GM21367 (cell line): ENCODE measurements around the gene FRG2.
"Not testable (repeated sequence)": the region's sequence is repeated elsewhere in the genome, so short reads cannot be mapped to it uniquely, and the experiment has no call there.

ENCODE experiments used
- ATAC-seq: cut with Tn5 transposase; IDR thresholded peaks from one replicate; pipeline ENCODE4 v1.9.1; 2021; ENCODE audit not compliant: unreplicated experiment

Gene FRG2

DNA sequence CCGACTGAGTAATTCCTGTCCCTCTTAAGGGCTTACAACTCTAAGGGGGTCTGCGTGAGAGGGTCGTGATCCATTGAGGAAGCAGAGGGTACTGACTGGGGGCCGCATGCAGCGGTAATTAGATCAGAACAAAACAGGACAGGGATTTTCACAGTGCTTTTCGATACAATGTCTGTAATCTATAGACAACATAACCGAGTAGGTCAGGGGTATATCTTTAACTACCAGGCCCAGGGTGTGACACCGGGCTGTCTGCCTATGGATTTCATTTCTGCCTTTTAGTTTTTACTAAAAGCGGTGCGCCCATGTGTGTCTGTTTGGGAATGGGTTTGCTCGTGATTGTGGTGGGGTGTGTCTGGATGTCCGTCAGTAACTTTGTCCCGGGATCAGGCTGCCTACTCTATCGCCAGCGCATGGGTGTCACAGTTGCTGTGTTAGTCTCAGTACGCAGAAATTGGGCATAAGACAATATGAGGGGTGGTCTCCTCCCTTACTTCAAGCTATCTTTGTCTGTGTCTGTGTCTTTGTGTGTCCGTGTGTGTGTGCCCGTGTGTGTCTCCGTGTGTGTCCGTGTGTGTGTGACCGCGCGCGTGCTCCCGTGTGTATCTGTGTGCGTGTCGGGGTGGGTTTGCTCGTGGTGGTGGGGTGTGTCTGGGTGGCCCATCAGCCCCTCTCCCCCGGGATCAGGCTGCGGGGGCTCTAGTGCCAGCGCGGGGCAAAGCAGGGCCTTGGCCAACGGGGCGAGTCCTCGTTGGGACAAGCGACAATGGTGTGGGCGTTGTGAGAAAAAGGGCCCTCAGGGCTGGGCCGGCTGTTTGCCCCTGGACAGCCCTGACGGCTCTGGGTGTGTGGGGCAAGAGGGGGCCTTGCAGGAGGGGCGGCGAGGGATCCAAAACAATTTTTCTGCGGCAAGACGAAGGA is 10.4 kb downstream of the FRG2 start:
- no peak for ATAC-seq

DNA sequence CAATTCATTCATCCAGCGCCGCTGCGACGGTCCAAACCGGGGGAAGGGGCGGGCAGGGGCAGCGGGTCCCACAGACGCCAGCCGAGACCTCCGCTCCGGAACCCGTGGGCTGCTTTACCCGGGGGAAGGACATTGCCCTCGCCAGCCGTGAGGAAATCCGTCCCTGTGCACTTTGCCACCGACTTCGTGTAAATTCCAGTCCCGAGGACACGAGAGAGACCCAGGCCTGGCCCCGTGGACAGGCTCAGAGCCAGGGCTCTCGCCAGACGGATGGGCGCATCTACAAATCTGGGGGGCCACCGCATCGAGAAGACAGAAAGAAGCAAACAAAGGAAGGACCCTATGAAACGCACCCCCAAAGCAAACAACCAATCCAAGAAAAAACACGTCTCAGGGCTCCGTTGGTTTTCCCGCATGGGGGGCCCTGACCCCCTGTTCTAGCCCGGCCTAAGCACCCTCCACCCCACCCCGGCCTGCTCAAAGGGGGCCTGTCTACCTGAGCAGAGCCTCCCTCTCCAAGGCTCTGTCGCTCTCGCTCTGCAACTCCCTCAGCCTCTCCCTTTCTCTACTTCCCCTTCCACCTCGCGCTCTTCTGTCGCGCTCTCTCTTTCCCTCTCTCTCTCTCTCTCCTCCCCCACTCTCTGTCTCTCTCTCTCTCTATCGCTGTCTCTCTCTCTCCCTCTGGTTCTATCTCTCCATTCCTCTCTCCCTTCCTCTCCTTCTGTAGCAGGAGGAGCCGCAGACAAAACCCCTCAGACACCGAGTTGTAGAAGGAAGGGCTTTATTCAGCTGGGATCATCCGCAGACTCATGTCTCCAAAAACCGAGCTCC is 11.3 kb downstream of the FRG2 start:
- no peak for ATAC-seq

DNA sequence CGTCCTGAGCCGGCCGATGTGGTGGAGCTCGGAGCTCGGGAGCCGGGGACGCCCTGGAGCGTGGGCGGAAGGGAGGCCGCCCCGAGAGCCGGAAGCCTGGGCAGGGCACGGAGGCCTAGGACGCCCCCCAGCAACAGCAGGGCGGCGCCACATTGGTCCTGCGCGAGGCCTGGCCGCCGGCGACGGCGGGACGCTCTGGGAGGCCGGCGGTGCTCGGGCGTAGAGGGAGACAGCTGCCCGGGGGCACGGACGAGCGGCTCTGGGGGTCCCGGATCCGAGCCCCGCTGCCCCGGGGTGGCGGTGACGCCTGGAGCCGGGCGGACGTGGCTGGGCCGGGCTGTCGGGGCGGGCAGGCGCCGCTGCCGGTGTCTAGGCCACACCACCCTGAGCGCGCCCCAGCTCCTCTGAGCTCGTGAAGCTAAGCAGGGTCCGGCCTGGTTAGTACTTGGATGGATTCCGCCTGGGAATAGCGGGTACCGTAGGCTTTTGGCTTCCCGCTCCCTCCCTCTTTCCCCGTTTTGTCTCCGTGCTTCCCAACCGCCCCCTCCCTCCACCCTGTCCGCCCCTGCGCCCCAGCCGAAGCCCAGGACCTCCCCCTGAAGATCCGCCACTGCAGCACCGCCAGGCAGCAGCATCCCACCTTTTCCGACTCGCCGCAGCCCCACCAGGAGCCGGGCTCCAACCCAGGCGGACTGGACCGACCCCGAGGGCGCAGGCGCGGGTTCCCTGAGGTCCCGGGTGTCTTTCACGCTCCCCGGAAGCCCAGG is 12.1 kb downstream of the FRG2 start:
- ATAC-seq, result no peak

DNA sequence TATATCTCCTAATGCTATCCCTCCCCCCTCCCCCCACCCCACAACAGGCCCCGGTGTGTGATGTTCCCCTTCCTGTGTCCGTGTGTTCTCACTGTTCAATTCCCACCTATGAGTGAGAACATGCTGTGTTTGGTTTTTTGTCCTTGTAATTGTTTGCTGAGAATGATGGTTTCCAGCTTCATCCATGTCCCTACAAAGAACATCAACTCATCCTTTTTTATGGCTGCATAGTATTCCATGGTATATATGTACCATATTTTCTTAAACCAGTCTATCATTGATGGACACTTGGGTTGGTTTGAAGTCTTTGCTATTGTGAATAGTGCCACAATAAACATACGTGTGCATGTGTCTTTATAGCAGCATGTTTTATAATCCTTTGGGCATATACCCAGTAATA is 37.1 kb downstream of the FRG2 start:
- ATAC-seq, result not testable (repeated sequence)

DNA sequence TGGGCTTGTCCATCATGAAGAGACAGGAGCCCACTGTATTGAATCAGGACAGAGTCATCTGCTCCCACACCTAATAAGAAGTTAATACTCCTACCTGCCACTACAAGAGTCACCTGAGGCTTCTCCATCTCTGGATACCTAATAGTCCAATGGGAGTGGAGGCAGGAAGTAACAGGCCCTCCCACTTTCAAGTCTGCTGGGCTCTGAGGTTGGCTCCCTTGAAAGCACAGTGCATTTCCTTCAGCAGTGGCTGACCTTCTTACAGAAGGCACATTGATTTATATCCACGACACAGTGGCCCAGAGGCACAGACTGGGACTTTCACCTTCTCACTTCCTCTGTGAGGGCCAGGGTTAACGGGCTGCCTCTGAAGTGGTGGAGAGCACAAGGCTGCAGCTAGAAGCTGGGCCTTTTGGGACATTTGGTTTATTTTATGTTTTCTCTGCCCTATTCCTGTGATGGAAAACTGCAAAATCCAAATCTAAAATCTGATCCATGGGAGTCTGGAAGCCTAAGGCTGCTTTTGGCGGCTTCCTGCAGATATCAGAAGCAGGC is 38.1 kb downstream of the FRG2 start:
- ATAC-seq, result no peak

DNA sequence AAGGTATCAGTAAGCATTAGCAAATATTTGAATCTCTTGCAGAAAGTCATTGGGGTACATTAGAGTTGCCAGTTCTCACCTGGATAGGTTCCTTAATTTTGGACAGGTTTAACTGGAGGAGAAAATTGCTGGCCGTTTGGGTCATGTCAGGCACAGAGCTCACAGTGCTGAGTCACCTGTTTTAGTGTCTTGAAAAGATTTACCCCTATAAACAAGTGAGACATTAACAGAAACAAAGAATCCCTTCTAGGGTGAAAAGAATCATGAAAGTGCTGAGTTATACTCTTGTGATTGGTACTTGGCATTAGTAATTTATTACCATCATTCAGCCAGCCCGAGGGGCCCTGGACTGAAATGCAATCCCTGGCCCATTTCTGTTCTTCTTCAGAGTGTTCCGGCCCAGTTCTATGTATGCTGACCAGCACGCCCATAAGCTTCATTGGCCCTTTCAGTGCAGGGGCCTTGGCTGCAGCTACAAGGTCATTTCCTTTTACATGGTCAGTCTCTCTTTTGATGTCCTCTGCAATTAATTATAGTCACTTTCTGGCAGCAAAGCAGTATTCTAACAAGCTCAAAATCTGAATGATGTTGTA is 41.3 kb downstream of the FRG2 start:
- ATAC-seq, result not testable (repeated sequence)

DNA sequence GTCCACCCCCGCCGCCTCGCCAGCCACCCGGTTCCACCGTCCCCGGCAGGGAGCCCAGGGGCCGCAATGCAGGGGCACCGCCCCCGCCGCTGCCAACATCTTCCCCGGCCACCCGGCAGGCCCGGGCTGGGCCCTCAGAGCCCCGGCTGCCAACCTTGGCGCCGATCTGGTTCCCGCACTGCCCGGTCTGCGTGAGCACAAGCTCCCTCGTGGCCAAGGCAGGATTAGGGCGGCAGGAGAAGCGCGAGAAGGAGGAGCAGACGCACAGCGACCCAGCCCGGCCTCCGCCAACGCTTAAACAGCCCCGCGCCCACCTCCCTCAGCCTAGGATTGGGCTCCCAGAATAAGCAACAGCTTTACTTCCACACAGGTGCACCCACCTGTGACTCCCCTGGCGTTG is 42.4 kb downstream of the FRG2 start:
- not testable (repeated sequence) for ATAC-seq

DNA sequence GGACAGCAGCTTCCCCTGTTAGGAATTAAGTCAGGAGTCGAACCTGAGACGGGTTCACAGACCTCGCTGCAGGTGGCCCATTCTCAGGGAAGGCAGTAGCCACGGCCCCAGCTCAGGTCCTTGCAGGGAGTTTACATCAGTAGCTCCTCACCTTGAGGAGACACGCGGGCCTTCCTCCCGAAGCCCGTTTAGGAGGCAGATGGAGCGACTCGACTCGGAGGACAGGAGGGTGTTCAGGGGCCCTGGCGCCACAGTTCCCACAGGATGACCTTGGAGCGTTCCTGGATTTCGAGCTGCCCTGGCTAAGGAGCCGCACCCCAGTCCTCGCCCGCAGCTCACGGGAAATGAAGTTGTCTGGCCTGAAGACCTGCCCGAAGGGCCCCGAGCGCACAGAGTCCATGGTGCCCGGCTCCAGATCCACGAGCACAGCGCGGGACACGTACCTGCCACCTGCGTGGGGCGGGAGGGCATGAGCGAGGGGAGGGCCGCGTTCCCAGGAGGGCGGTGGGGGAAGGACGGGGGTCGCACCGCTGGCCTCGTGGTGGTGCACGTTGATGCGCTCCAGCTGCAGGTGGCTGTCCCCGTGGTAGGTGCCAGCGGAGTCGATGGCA is 43.0 kb downstream of the FRG2 start:
- ATAC-seq, result not testable (repeated sequence)

DNA sequence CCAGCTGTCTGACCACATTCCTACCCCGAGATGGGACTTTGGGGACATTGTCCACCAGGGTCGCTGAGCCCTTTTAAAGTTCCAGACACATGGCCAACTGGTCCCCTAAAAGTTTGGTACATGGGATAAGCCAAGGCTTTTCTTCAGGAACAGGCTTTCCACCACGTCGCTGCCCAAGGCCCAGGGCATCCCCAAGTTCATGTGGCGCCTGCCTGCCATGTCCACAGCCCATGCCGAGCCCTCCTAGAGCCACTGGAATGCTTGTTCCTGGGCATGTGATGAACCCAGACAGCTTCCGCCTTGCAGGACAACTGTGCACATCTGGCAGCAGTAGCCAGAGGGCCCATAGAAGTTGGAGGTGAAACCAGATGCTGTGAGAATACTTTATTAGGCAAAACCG is 45.1 kb downstream of the FRG2 start:
- no peak for ATAC-seq

DNA sequence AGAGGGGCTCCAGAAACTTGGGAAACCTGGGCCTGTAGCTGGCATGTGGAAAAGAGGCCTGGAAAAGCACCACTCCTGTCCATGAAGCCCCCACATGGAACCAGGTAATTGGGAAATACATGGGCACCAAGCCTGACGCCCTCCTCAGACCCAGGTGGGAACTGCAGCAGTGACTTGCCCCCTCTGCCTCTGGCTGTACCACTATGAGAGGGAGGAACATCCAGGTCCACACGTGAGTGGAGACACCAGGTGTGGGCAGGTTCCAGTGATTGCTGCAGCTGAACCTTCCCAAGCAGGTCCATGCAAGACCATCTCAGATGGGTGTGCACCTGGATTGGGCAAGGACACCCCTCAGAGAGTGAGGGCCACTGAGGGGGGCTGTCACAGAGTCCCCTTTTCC is 46.8 kb downstream of the FRG2 start:
- ATAC-seq, result not testable (repeated sequence)

DNA sequence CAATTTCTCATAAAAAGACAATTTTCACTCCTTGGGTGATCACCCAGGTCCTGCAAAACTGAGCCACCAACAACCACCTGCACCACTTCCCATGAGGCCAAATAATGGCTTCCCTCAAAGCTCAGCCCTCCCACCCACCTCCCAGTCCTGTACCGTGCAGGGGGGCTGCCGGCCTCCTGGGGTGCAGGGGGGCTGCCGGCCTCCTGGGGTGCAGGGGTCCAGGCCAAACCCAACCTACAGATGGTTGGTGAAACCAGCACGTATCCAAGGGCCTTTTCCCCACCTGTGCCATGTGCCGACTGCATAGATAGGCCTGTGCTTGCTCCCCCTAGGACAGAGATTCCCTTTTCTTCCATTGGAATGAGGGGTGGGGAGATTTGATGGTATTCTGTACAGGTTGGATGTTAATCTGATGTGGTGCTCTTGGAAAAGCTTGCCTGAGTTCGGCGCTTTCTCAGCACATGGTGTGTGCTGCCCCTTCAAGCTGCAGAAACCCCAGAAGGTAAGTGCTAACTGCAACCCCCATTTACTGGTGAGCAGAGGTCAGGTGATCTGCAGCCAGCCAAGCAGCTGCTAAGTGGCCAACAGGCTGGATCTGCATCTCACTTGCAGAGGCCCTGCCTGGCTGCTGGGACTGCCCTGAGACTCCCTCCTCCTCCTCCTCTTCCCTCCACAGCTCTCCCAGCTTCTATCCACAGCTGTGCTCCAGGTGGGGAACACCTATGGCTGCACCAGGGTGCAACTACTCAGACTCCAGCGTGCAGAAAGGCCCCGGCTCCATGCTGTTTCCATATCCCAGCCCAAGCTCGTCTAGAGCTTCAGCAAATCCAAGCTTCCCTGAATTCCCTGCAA is 47.6 kb downstream of the FRG2 start:
- no peak for ATAC-seq
